H1 (cell line): ENCODE results near the gene NBPF3. TPM values are rescaled to one million over a fixed set of nuclear protein-coding genes. Genes with fewer than 3 reads are reported as not detected.
"Not testable (repeated sequence)": the region's sequence is repeated elsewhere in the genome, so short reads cannot be mapped to it uniquely, and the experiment has no call there.

Source experiments
- CTCF ChIA-PET: fragments of 300-600 bp; sonication (Branson Sonifier 250); formaldehyde crosslinking; loops from one replicate; lab custom pipeline; 2021; ENCODE audit not compliant: partially characterized antibody; lab: Charles Lee
- POLR2A ChIA-PET: fragments of 300-600 bp; sonication (Branson Sonifier 250); formaldehyde crosslinking; loops from one replicate; lab custom pipeline; 2021; ENCODE audit warnings: inconsistent platforms; ENCODE audit not compliant: partially characterized antibody; lab: Charles Lee
- DNase-seq, 2 experiments: peaks; one replicate each; pipeline versions ENCODE4 v3.0.0 to v3.0.0-alpha.2; 2010 to 2022; ENCODE audit warnings: low spot score in 2 of 2, low read depth in 1 of 2, mixed read lengths in 1 of 2
- FAIRE-seq: peaks from 2 replicates; lab custom pipeline; 2011; peaks lifted over from hg19 to GRCh38; lab: Jason Lieb, UNC
- H2AFZ ChIP-seq: 2 replicates; pipeline ENCODE4 v1.8.1; 2012; ENCODE audit warnings: low read length, inconsistent platforms
- H2AK5ac ChIP-seq: 2 replicates; pipeline ENCODE4 v1.6.1; 2013; ENCODE audit warnings: low read depth, low read length
- H2BK120ac ChIP-seq: replicated peaks from 2 replicates; pipeline ENCODE3; 2013; ENCODE audit warnings: low read depth, low read length, inconsistent platforms
- H2BK12ac ChIP-seq: 2 replicates; pipeline ENCODE4 v1.6.1; 2013; ENCODE audit warnings: low read depth, low read length
- H2BK15ac ChIP-seq: 2 replicates; pipeline ENCODE4 v1.6.1; 2013; ENCODE audit warnings: low read length
- H2BK20ac ChIP-seq: 2 replicates; pipeline ENCODE4 v1.6.1; 2013; ENCODE audit warnings: low read length
- H2BK5ac ChIP-seq: 2 replicates; pipeline ENCODE4 v1.6.1; 2013; ENCODE audit warnings: low read depth, low read length
- H3K14ac ChIP-seq: 2 replicates; pipeline ENCODE4 v1.6.1; 2013; ENCODE audit warnings: inconsistent platforms; ENCODE audit not compliant: insufficient read length
- H3K18ac ChIP-seq: 2 replicates; pipeline ENCODE4 v1.6.1; 2013; ENCODE audit warnings: low read length; ENCODE audit errors: extremely low read depth
- H3K23ac ChIP-seq: 2 replicates; pipeline ENCODE4 v1.6.1; 2013; ENCODE audit warnings: inconsistent platforms; ENCODE audit not compliant: insufficient read length
- H3K23me2 ChIP-seq: 2 replicates; pipeline ENCODE4 v1.6.1; 2013; ENCODE audit warnings: low read depth, low read length
- H3K27ac ChIP-seq: 2 replicates; pipeline ENCODE4 v1.6.1; 2011; ENCODE audit warnings: low read depth, low read length, inconsistent platforms
- H3K27me3 ChIP-seq, 4 experiments: replicated peaks in 1 of 4; 1 replicate in 1 of 4; 2 replicates in 3 of 4; pipeline versions ENCODE4 v1.6.1 to v1.8.1; 2011 to 2013; ENCODE audit warnings: low read length in 3 of 4, mild to moderate bottlenecking in 3 of 4, inconsistent platforms in 2 of 4, mixed read lengths in 2 of 4, moderate library complexity in 1 of 4; ENCODE audit not compliant: control insufficient read depth in 3 of 4, insufficient read depth in 3 of 4; ENCODE audit errors: extremely low read depth in 1 of 4
- H3K36me3 ChIP-seq, 4 experiments: 2 replicates each; pipeline versions ENCODE4 v1.6.1 to v1.8.1; 2011 to 2013; ENCODE audit warnings: mild to moderate bottlenecking in 4 of 4, low read length in 3 of 4, moderate library complexity in 2 of 4, control low read depth in 1 of 4, inconsistent platforms in 1 of 4; ENCODE audit not compliant: insufficient read depth in 4 of 4, control insufficient read depth in 2 of 4
- H3K4ac ChIP-seq: replicated peaks from 2 replicates; pipeline ENCODE3; 2013; ENCODE audit warnings: low read length, low read depth, mixed read lengths, inconsistent platforms; ENCODE audit not compliant: insufficient read length
- H3K4me1 ChIP-seq, 4 experiments: replicated peaks in 1 of 4; 1 replicate in 1 of 4; 2 replicates in 3 of 4; pipeline versions ENCODE4 v1.6.1 to v1.8.1; 2011 to 2013; ENCODE audit warnings: low read length in 3 of 4, inconsistent platforms in 2 of 4, mixed read lengths in 1 of 4; ENCODE audit not compliant: insufficient read depth in 4 of 4, control insufficient read depth in 3 of 4
- H3K4me2 ChIP-seq, 2 experiments: 2 replicates each; pipeline versions ENCODE4 v1.6.1 to v1.8.1; 2011 to 2013; ENCODE audit warnings: low read depth in 2 of 2, low read length in 2 of 2, control low read depth in 1 of 2, inconsistent platforms in 1 of 2, mild to moderate bottlenecking in 1 of 2; ENCODE audit not compliant: insufficient read depth in 1 of 2
- H3K4me3 ChIP-seq, 4 experiments: fragments of 200-600, 300-600 bp in 1 of 4; sonication (generic), shearing (Covaris generic), sonication (Bioruptor Twin) in 1 of 4; 2 replicates each; pipeline versions ENCODE4 v1.5.1 to v1.8.1; 2011 to 2016; ENCODE audit warnings: low read length in 4 of 4, low read depth in 3 of 4, control low read depth in 2 of 4, inconsistent platforms in 2 of 4, mild to moderate bottlenecking in 2 of 4, mixed read lengths in 1 of 4, moderate library complexity in 1 of 4; ENCODE audit not compliant: insufficient read depth in 2 of 4; ENCODE audit errors: extremely low read depth in 1 of 4
- H3K56ac ChIP-seq: replicated peaks from 2 replicates; pipeline ENCODE3; 2013; ENCODE audit warnings: low read depth, mild to moderate bottlenecking, mixed read lengths, low read length, inconsistent platforms; ENCODE audit not compliant: insufficient read length
- H3K79me1 ChIP-seq: 2 replicates; pipeline ENCODE4 v1.6.1; 2013; ENCODE audit warnings: low read depth, low read length, control low read depth
- H3K79me2 ChIP-seq, 2 experiments: 2 replicates each; pipeline versions ENCODE4 v1.6.1 to v1.8.1; 2012 to 2013; ENCODE audit warnings: low read length in 2 of 2, mild to moderate bottlenecking in 2 of 2, inconsistent platforms in 1 of 2; ENCODE audit not compliant: insufficient read depth in 2 of 2, control insufficient read depth in 1 of 2
- H3K9ac ChIP-seq, 4 experiments: replicated peaks in 1 of 4; 1 replicate in 1 of 4; 2 replicates in 3 of 4; pipeline versions ENCODE4 v1.6.1 to v1.8.1; 2011 to 2013; ENCODE audit warnings: low read depth in 3 of 4, low read length in 3 of 4, control low read depth in 2 of 4, mild to moderate bottlenecking in 2 of 4, moderate library complexity in 2 of 4, inconsistent platforms in 1 of 4; ENCODE audit errors: extremely low read depth in 1 of 4
- H3K9me3 ChIP-seq, 2 experiments: 2 replicates each; pipeline versions ENCODE4 v1.6.1 to v1.8.1; 2012 to 2013; ENCODE audit warnings: mild to moderate bottlenecking in 2 of 2, moderate library complexity in 2 of 2, control low read depth in 1 of 2, inconsistent platforms in 1 of 2, low read depth in 1 of 2, low read length in 1 of 2, mixed read lengths in 1 of 2; ENCODE audit not compliant: insufficient read depth in 2 of 2
- H4K20me1 ChIP-seq, 2 experiments: replicated peaks in 1 of 2; 2 replicates each; pipeline versions ENCODE3 to v1.8.1; 2011 to 2013; ENCODE audit warnings: inconsistent platforms in 2 of 2, low read length in 2 of 2, mild to moderate bottlenecking in 1 of 2; ENCODE audit not compliant: insufficient read depth in 2 of 2, control insufficient read depth in 1 of 2
- H4K5ac ChIP-seq: 2 replicates; pipeline ENCODE4 v1.6.1; 2013; ENCODE audit warnings: low read length, low read depth, mixed read lengths, inconsistent platforms; ENCODE audit not compliant: insufficient read length
- H4K8ac ChIP-seq: 2 replicates; pipeline ENCODE4 v1.8.0; 2013; ENCODE audit warnings: mild to moderate bottlenecking, moderate library complexity, low read length, inconsistent platforms; ENCODE audit not compliant: insufficient read depth; ENCODE audit errors: extremely low read depth
- H4K91ac ChIP-seq: replicated peaks from 2 replicates; pipeline ENCODE3; 2013; ENCODE audit warnings: low read length, mixed read lengths, inconsistent platforms; ENCODE audit not compliant: insufficient read length
- WGBS, 2 experiments: shearing (Covaris generic) in 1 of 2; methylation state at CpG; one replicate each; pipeline versions ENCODE4 v1.1.6 to v1.1.7; 2013 to 2015; ENCODE audit warnings: low lambda C conversion rate in 2 of 2, mixed read lengths in 2 of 2, inconsistent platforms in 1 of 2, low coverage in 1 of 2, missing lambda C conversion rate in 1 of 2; ENCODE audit not compliant: insufficient replicate concordance in 2 of 2, insufficient coverage in 1 of 2, insufficient read length in 1 of 2; ENCODE audit errors: extremely low coverage in 1 of 2, missing lambda C conversion rate in 1 of 2; 5-methylcytosine and 5-hydroxymethylcytosine counted together
- polyA plus RNA-seq, 7 experiments: library from polyadenylated mRNA; depleted of rRNA in 3 of 7; stranded (reverse) in 5 of 7; unstranded in 2 of 7; fragments of >200 nt in 5 of 7; fragments of 200-250 nt in 2 of 7; gene quantifications; 1 replicate in 5 of 7; 2 replicates in 1 of 7; 4 replicates in 1 of 7; pipeline versions ENCODE4 v1.2.1 to v1.2.3, GENCODE V29; 2011 to 2013; ENCODE audit warnings: missing spikeins in 2 of 7, mixed read lengths in 2 of 7
- total RNA-seq: library from RNA; stranded (reverse); fragmentation: NEBNext Ultra II Directional; extraction: Animal tissue kit (Norgen Biotek cat#: 25700); gene quantifications from 2 replicates; pipeline ENCODE4 v1.2.1, GENCODE V29; 2021

Gene NBPF3
- total and polyA plus RNA-seq, 2 of the 8 experiments (the other 6 are each of a cell fraction or from before 2014, with no cell fraction given): 3.8 to 4.3 TPM

GRCh38 chr1:21446647-21447046 is 6.7 kb downstream of the NBPF3 start:
- H3K23ac ChIP-seq, H4K8ac ChIP-seq, H3K36me3 ChIP-seq, H3K27ac ChIP-seq, H3K79me2 ChIP-seq, H3K23me2 ChIP-seq, H3K14ac ChIP-seq, H4K20me1 ChIP-seq, H3K9ac ChIP-seq, H3K9me3 ChIP-seq, H2BK5ac ChIP-seq, H2BK15ac ChIP-seq, H2BK20ac ChIP-seq, H3K4me2 ChIP-seq, H4K91ac ChIP-seq, CTCF ChIA-PET, H3K4ac ChIP-seq, H3K4me1 ChIP-seq, H2BK120ac ChIP-seq, DNase-seq, H3K4me3 ChIP-seq, H2AK5ac ChIP-seq, POLR2A ChIA-PET, H4K5ac ChIP-seq, H3K18ac ChIP-seq, H2BK12ac ChIP-seq, H3K27me3 ChIP-seq, FAIRE-seq, H3K79me1 ChIP-seq, H2AFZ ChIP-seq, H3K56ac ChIP-seq: not testable (repeated sequence)
- WGBS, 2 experiments: 78% methylated on average over 2 of the region's 2 CpGs; no CpG with 5 or more reads in 1 of the 2 experiments
